Transverse colon (tissue), 4 donors: ENCODE measurements around the gene FAM89A. TPM values are rescaled to one million over a fixed set of nuclear protein-coding genes. Genes with fewer than 3 reads are reported as not detected.
"Not testable (repeated sequence)": the region's sequence is repeated elsewhere in the genome, so short reads cannot be mapped to it uniquely, and the experiment has no call there.

Experiments
- DNase-seq: peaks from one replicate; pipeline ENCODE4 v3.0.0-alpha.2; 2019
- H3K27ac ChIP-seq, 4 donors: fragments of 200-600 bp; sonication (generic); 2 replicates each; pipeline ENCODE4 v1.5.1; 2016 to 2018; ENCODE audit warnings: inconsistent platforms in 4 of 4
- H3K27me3 ChIP-seq: fragments of 200-600 bp; sonication (generic); 2 replicates; pipeline ENCODE4 v1.5.1; 2017; ENCODE audit warnings: inconsistent platforms
- H3K36me3 ChIP-seq, 4 donors: fragments of 200-600 bp; sonication (generic); 2 replicates each; pipeline ENCODE4 v1.5.1; 2017 to 2019; ENCODE audit warnings: inconsistent platforms in 4 of 4
- H3K4me1 ChIP-seq, 4 donors: fragments of 200-600 bp; sonication (generic); 2 replicates each; pipeline ENCODE4 v1.5.1; 2017 to 2020; ENCODE audit warnings: inconsistent platforms in 4 of 4
- H3K4me3 ChIP-seq, 4 donors: fragments of 200-600 bp; sonication (generic); 1 replicate in 1 of 4; 2 replicates in 3 of 4; pipeline versions ENCODE4 v1.5.1 to v1.6.1; 2017 to 2019; ENCODE audit warnings: inconsistent platforms in 4 of 4
- H3K9me3 ChIP-seq, 2 donors: fragments of 200-600 bp; sonication (generic); 2 replicates each; pipeline ENCODE4 v1.5.1; 2017 to 2019; ENCODE audit warnings: inconsistent platforms in 2 of 2
- EP300 ChIP-seq: sonication (generic); formaldehyde crosslinking; IDR thresholded peaks from one replicate; pipeline ENCODE4 v1.6.1; 2017; ENCODE audit warnings: antibody characterized with exemption, low read depth
- POLR2A ChIP-seq: fragments of 450-650 bp; IDR thresholded peaks from one replicate; pipeline ENCODE4 v1.6.1; 2016; ENCODE audit warnings: antibody characterized with exemption, mild to moderate bottlenecking, moderate library complexity
- POLR2AphosphoS5 ChIP-seq, 3 donors: sonication (generic); formaldehyde crosslinking; IDR thresholded peaks; one replicate each; pipeline ENCODE4 v1.6.1; 2016; ENCODE audit warnings: antibody characterized with exemption in 3 of 3
- WGBS, 2 donors: methylation state at CpG; one replicate each; pipeline ENCODE4 v1.1.5; 2018; ENCODE audit warnings: low coverage in 1 of 2; 5-methylcytosine and 5-hydroxymethylcytosine counted together
- in situ Hi-C, 4 donors: fragments of 200-750 bp; cut with MboI; loops; one replicate each; pipeline versions ENCODE4 v1.15.0 to v1.15.1; 2017; ENCODE audit warnings: low sequenced_read_pairs in 3 of 4, low pct_ligation_motif_present in 1 of 4, low pct_unique_long_range_greater_than_20kb in 1 of 4
- intact Hi-C: fragments of 100-400 bp; cut with DNase I; formaldehyde crosslinking; loops from one replicate; pipeline ENCODE4 v1.15.1; 2023; ENCODE audit warnings: low total_unique reads
- total RNA-seq, 4 donors: library from RNA; depleted of rRNA; stranded (reverse); fragments of >200 nt; gene quantifications; one replicate each; pipeline ENCODE4 v1.1.0, GENCODE V29; 2016
- TF ChIP-seq, protein P1 (sequence below), 5 experiments: fragments of 200-600 bp in 3 of 5; fragments of 450-650 bp in 2 of 5; sonication (generic) in 3 of 5; IDR thresholded peaks; 1 replicate in 2 of 5; 2 replicates in 3 of 5; pipeline ENCODE4 v1.5.1; 2016 to 2017; ENCODE audit warnings: antibody characterized with exemption in 5 of 5, inconsistent platforms in 3 of 5, mild to moderate bottlenecking in 2 of 5, moderate library complexity in 1 of 5

FAM89A gene
- total RNA-seq, 4 donors from 2014 or later, result 3.3 to 10.7 (median 7.8) TPM

DNA sequence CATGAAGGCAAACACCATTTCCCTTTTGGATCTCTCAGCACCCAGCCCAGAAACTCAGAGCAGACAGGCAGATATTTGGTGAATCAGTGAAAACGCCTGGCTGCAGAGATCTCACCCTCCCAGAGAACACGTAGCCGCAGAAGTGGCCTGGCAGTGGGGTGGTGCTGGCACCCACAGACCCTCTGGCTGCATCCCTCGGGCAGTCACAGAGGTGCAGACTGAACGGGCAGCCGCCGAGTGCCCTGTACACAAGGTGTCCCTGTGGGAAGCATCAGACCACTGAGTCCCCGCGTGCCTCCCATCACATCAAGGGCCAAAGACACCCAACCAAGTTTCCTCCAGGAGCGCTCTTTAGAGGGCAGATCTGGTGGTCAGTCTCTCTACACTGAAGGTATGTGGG is 12.1 kb downstream of the FAM89A start:
- Histone ChIP-seq H3K4me1 (no peaks in the 10 kb centered on the region), H3K9me3 (no peaks in the 10 kb centered on the region), H3K27me3 (no peaks in the 10 kb centered on the region), H3K36me3 (no peaks in the 10 kb centered on the region), H3K4me3 (no peak overlapping the region), H3K27ac (no peak overlapping the region)
- in situ Hi-C loops, result no loop called here
- WGBS, 2 donors, result 80 to 94% methylated on average over 1 to 10 of the region's 10 CpGs
- no peak for TF ChIP-seq EP300
- no peak for TF ChIP-seq POLR2A
- no peak for TF ChIP-seq POLR2AphosphoS5 (IDR thresholded peaks at IDR 0.05)
- TF ChIP-seq, protein P1, sequence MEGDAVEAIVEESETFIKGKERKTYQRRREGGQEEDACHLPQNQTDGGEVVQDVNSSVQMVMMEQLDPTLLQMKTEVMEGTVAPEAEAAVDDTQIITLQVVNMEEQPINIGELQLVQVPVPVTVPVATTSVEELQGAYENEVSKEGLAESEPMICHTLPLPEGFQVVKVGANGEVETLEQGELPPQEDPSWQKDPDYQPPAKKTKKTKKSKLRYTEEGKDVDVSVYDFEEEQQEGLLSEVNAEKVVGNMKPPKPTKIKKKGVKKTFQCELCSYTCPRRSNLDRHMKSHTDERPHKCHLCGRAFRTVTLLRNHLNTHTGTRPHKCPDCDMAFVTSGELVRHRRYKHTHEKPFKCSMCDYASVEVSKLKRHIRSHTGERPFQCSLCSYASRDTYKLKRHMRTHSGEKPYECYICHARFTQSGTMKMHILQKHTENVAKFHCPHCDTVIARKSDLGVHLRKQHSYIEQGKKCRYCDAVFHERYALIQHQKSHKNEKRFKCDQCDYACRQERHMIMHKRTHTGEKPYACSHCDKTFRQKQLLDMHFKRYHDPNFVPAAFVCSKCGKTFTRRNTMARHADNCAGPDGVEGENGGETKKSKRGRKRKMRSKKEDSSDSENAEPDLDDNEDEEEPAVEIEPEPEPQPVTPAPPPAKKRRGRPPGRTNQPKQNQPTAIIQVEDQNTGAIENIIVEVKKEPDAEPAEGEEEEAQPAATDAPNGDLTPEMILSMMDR (IDR thresholded peaks at IDR 0.05), result no peak
- DNase-seq, result no peak
- intact Hi-C loops, result no loop called here

DNA sequence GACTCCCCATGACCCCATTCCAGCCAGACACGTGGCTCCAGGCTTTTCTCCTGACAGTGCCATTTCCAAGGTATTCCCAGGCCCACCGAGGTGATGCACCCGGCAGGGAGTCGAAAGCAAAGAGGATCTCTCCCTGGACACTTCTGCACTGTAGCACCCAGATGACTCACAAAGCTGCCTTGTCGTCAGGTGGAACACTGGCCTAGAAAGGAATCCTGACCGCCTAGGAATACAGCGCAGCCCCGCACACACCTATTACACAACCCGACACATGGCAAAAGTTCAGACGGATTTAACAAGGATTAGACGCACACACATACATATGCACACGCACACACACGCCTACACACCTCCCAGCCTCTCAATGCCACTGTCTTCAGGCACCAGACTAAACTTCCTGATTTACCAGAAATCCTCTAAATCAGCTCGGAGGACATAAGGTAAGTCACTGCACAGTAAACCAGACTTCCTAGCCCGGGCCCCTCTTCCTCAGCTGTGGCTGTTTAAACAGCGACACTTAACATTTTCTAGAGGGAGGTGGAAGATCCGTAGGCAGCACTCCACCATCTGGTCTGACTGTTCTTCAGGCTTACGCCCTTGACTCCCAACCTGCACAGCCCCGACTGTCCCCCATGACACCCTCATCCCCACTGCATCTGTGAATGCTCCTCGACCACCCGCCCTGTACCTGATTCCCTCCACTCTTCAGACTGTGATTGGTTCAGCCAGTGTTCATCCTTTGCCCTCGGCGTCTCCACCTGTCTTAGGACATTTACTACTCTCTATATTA is 12.7 kb downstream of the FAM89A start:
- no peak for DNase-seq
- in situ Hi-C loops, result no loop called here
- TF ChIP-seq, protein P1 (IDR thresholded peaks at IDR 0.05), result no peak
- TF ChIP-seq EP300 (no peak), POLR2AphosphoS5 (IDR thresholded peaks at IDR 0.05) (no peak), POLR2A (no peak)
- 50 to 81% methylated on average over 2 to 23 of the region's 23 CpGs for WGBS, 2 donors
- H3K9me3 ChIP-seq, result no peaks in the 10 kb centered on the region
- H3K4me3 ChIP-seq, result no peak overlapping the region
- no peaks in the 10 kb centered on the region for H3K36me3 ChIP-seq
- intact Hi-C loops, result no loop called here
- no peak overlapping the region for H3K27ac ChIP-seq
- H3K4me1 ChIP-seq, result no peaks in the 10 kb centered on the region
- no peaks in the 10 kb centered on the region for H3K27me3 ChIP-seq

DNA sequence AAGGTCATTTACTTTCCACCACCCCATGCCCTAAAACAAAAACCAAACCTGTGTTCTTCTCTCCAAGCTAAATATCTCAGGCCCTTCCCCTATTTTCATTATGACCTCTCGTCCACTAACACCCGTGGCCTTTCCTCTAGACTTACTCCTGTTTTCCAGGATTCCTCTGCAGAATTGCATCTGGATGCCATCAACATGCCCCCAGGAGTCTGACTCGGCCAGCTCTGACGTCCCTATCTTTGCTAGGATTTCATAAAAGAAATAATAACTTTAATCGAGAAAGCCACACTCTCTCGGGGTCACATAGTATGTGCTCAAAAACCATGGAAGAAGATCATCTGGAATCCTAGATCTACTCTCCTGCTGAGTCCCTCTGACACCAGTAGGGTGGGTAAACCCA is 13.5 kb downstream of the FAM89A start:
- Histone ChIP-seq H3K27me3 (no peaks in the 10 kb centered on the region), H3K4me1 (no peaks in the 10 kb centered on the region), H3K4me3 (no peak overlapping the region), H3K9me3 (no peaks in the 10 kb centered on the region), H3K27ac (no peak overlapping the region), H3K36me3 (no peaks in the 10 kb centered on the region)
- WGBS, 2 donors, result 70 to 82% methylated on average over 4 to 6 of the region's 6 CpGs
- DNase-seq, result no peak
- in situ Hi-C loops, result no loop called here
- TF ChIP-seq POLR2A (no peak), EP300 (no peak), POLR2AphosphoS5 (IDR thresholded peaks at IDR 0.05) (no peak)
- TF ChIP-seq, protein P1 (IDR thresholded peaks at IDR 0.05), result no peak
- intact Hi-C loops, result no loop called here

DNA sequence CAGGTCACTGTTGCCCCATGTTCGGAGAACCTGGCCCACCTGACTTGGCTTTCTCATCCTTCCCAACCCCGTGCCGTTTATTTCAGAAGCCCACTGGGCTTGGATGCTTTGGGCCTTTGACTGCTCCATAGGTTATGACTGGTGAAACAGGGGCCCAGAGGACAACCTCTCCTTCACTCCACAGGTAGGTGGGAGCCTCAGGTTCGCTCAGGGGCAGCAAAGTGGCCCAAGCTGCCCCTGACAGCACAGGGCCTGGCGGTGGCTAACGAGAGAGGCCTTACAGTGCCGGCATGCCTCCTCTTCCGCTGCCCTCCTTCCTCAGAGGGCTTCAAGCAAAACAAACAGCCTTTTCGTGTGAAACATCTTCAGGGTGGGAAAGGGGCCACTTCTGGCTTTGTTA is 16.9 kb downstream of the FAM89A start:
- in situ Hi-C loops, result no loop called here
- H3K36me3 ChIP-seq, result no peaks in the 10 kb centered on the region
- WGBS, 2 donors, result 80 to 85% methylated on average over 1 to 9 of the region's 9 CpGs
- peaks cover 0 to 3% (median 0%) of the 10 kb centered on the region in 4 donors for H3K4me1 ChIP-seq
- no peak overlapping the region for H3K4me3 ChIP-seq
- H3K27ac ChIP-seq, result no peak overlapping the region
- no peak for DNase-seq
- no peaks in the 10 kb centered on the region for H3K27me3 ChIP-seq
- TF ChIP-seq, protein P1 (IDR thresholded peaks at IDR 0.05), result no peak
- TF ChIP-seq POLR2A, result no peak
- no peak for TF ChIP-seq POLR2AphosphoS5 (IDR thresholded peaks at IDR 0.05)
- TF ChIP-seq EP300, result no peak
- H3K9me3 ChIP-seq, result no peaks in the 10 kb centered on the region
- intact Hi-C loops, result no loop called here

DNA sequence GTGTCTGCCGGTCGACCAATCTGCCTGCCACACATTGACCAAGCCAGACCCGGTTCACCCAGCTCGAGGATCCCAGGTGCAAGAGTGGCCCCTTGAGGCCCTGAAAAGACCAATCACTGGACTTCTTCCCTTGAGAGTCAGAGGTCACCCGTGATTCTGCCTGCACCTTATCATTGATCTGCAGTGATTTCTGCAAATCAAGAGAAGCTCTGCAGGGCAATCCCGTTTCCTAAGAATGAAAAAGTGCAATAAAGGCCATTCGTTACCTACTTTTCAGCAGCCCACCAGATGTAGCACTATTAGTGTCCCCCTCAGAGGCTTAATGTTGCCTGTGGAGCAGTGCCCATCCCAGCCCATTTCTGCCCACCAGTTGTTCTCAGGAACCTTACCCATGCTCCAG is 17.5 kb downstream of the FAM89A start:
- 87 to 90% methylated on average over 2 to 7 of the region's 7 CpGs for WGBS, 2 donors
- H3K9me3 ChIP-seq, H3K36me3 ChIP-seq, H3K27ac ChIP-seq, H3K27me3 ChIP-seq, intact Hi-C loops, in situ Hi-C loops, H3K4me1 ChIP-seq, H3K4me3 ChIP-seq, DNase-seq: not testable (repeated sequence)
